HepG2 (cell line): ENCODE results near the gene LIMCH1.

Experiments used
- CEBPG ChIP-seq: IDR thresholded peaks from 2 replicates; pipeline ENCODE4 v1.6.1; 2016
- SMC3 ChIP-seq: IDR thresholded peaks from 2 replicates; pipeline ENCODE4 v1.6.1; 2011; ENCODE audit warnings: low read length, improper control_type of control experiment
- ZNF274 ChIP-seq: sonication (generic); formaldehyde crosslinking; IDR thresholded peaks from 2 replicates; pipeline ENCODE4 v1.5.1; 2020; ENCODE audit warnings: mild to moderate bottlenecking, missing genetic modification reagents
- ZNF501 ChIP-seq: sonication (generic); formaldehyde crosslinking; IDR thresholded peaks from 2 replicates; pipeline ENCODE4 v1.5.1; 2020; ENCODE audit warnings: mild to moderate bottlenecking, moderate library complexity, missing genetic modification reagents
- TF ChIP-seq, protein P1 (sequence below): sonication (generic); formaldehyde crosslinking; IDR thresholded peaks from 2 replicates; pipeline ENCODE4 v1.4.0; 2020; ENCODE audit warnings: missing genetic modification reagents, borderline replicate concordance
- TF ChIP-seq, protein P2 (sequence below): sonication (generic); formaldehyde crosslinking; IDR thresholded peaks from 2 replicates; pipeline ENCODE4 v1.5.0; 2020; ENCODE audit warnings: mild to moderate bottlenecking, missing genetic modification reagents, moderate library complexity

DNA sequence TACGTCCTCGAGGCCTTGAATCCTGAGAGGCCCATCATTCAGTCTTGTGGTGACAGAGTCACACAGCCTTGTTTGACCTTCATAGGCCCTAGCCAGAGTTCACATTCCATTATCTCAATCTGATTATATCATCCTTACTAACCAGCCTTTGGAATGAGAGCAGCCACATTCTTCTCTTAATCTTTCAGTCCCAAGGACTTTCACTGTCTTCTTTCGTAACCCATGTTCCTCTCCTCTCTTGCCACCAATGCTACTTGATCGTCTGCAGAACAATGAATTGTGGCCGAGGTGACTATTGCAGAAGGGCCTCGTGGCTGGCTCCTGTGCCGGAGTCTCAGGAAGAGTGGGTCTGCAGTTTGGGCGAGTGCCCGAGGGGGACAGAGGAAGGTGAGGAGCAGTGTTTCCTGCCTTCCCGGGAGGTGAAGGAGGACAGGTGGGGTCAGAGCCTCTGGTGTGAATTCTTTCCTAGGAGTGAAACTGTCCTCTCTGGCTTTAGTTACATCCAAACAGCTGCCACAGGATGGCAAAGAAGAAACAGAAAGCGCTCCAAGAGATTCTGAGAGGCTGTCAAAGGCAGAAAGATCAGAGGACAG is 94.6 kb downstream of the LIMCH1 start:
- TF ChIP-seq, protein P1, sequence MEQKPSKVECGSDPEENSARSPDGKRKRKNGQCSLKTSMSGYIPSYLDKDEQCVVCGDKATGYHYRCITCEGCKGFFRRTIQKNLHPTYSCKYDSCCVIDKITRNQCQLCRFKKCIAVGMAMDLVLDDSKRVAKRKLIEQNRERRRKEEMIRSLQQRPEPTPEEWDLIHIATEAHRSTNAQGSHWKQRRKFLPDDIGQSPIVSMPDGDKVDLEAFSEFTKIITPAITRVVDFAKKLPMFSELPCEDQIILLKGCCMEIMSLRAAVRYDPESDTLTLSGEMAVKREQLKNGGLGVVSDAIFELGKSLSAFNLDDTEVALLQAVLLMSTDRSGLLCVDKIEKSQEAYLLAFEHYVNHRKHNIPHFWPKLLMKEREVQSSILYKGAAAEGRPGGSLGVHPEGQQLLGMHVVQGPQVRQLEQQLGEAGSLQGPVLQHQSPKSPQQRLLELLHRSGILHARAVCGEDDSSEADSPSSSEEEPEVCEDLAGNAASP (CRISPR knock-in tag), result no peak
- no peak for TF ChIP-seq SMC3
- no peak for TF ChIP-seq CEBPG (CRISPR knock-in tag)
- no peak for TF ChIP-seq ZNF274 (CRISPR knock-in tag)
- TF ChIP-seq, protein P2, sequence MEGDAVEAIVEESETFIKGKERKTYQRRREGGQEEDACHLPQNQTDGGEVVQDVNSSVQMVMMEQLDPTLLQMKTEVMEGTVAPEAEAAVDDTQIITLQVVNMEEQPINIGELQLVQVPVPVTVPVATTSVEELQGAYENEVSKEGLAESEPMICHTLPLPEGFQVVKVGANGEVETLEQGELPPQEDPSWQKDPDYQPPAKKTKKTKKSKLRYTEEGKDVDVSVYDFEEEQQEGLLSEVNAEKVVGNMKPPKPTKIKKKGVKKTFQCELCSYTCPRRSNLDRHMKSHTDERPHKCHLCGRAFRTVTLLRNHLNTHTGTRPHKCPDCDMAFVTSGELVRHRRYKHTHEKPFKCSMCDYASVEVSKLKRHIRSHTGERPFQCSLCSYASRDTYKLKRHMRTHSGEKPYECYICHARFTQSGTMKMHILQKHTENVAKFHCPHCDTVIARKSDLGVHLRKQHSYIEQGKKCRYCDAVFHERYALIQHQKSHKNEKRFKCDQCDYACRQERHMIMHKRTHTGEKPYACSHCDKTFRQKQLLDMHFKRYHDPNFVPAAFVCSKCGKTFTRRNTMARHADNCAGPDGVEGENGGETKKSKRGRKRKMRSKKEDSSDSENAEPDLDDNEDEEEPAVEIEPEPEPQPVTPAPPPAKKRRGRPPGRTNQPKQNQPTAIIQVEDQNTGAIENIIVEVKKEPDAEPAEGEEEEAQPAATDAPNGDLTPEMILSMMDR (CRISPR knock-in tag), result no peak
- TF ChIP-seq ZNF501, result no peak
